ENCODE results near the gene FOXP1. TPM values are rescaled to one million over a fixed set of nuclear protein-coding genes. Genes with fewer than 3 reads are reported as not detected.

FOXP1 gene
- total RNA-seq, 1 experiment from 2014 or later: 75.3 TPM

DNA sequence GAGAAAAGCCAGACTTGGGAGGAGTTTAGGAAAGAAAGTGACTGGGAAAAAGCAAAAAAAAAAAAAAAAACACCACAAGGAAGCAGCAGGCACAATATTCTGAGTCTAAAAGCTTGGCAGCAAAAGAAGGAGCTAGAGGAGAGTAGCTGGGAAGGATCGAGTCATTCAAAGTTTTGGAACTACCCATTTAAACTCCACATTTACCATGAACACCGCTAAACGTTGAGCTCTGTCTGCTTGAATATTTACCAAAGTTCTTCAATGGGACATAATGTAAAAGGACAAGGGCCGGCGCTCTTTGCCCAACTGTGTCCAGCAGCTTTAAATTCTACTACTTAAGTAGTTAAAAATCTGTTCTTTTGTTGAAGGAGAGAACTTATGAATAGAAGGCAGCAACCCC lies 481.9 kb downstream of the FOXP1 start:
- Histone ChIP-seq H2BK5ac (ENCODE audit: insufficient read length, low read length) (no peak overlapping the region), H3K23ac (ENCODE audit: insufficient read length, low read depth, low read length) (no peak overlapping the region), H2BK15ac (ENCODE audit: low read depth, low read length) (no peak overlapping the region), H3T11ph (ENCODE audit: low read length) (no peak overlapping the region), H2AK5ac (ENCODE audit: insufficient read length, low read length) (no peak overlapping the region), H4K91ac (ENCODE audit: insufficient read length, low read depth, low read length) (no peak overlapping the region), H2BK12ac (ENCODE audit: insufficient read length, low read depth, low read length) (no peak overlapping the region), H3K27ac (ENCODE audit: insufficient read length, low read depth, low read length) (no peak overlapping the region), H2BK120ac (ENCODE audit: low read depth, low read length, poor library complexity, severe bottlenecking) (no peak overlapping the region), H3K18ac (ENCODE audit: insufficient read length, low read depth, low read length) (no peak overlapping the region), H2AFZ (ENCODE audit: low read length) (no peak overlapping the region), H4K5ac (ENCODE audit: insufficient read length, low read depth, low read length) (no peak overlapping the region), H3K4ac (ENCODE audit: low read depth, low read length) (no peak overlapping the region), H3K23me2 (ENCODE audit: insufficient read length, low read depth, low read length, poor library complexity, severe bottlenecking) (no peaks in the 10 kb centered on the region), H3K27me3 (ENCODE audit: insufficient read depth, low read length) (no peaks in the 10 kb centered on the region), H3K9me3 (ENCODE audit: control insufficient read depth, low read depth, low read length) (no peaks in the 10 kb centered on the region), H3K79me2 (ENCODE audit: insufficient read depth, low read length) (no peaks in the 10 kb centered on the region; the same call in 1 of the 2 replicates), H4K20me1 (ENCODE audit: control insufficient read depth, insufficient read depth, insufficient read length) (no peaks in the 10 kb centered on the region), H3K4me1 (ENCODE audit: insufficient read depth, low read length) (no peaks in the 10 kb centered on the region), H3K9ac (ENCODE audit: extremely low read depth, insufficient read length, low read length) (no peak overlapping the region), H3K56ac (ENCODE audit: insufficient read length, low read depth, low read length) (no peak overlapping the region), H2BK20ac (ENCODE audit: low read depth, low read length, poor library complexity, severe bottlenecking) (no peak overlapping the region), H3K14ac (ENCODE audit: insufficient read depth, low read length) (no peak overlapping the region), H4K8ac (replicated peaks; ENCODE audit: insufficient read length, low read depth, low read length) (no peak overlapping the region), H3K79me1 (ENCODE audit: insufficient read depth, low read depth, low read length, poor library complexity, severe bottlenecking) (no peaks in the 10 kb centered on the region), H3K4me2 (ENCODE audit: insufficient read depth, insufficient read length, low read length) (no peak overlapping the region)
- WGBS (ENCODE audit: extremely low coverage, insufficient read length, low lambda C conversion rate): no CpG with 5 or more reads among the region's 5 CpGs
- H3K4me3 Mint-ChIP-seq: no peak overlapping the region
- H3K27ac Mint-ChIP-seq: peak overlapping the region in 2 of 3 experiments; percentile 1 to 2; a peak in 1 of 7 replicates
- peaks cover 14 to 17% of the 10 kb centered on the region in 2 experiments for H3K4me1 Mint-ChIP-seq
- H3K27me3 Mint-ChIP-seq (ENCODE audit: low read depth): no peaks in the 10 kb centered on the region
- H3K9me3 Mint-ChIP-seq: no peaks in the 10 kb centered on the region
- H3K36me3 Mint-ChIP-seq (ENCODE audit: insufficient read depth in 1 of 3, low read depth in 3 of 3): no peaks in the 10 kb centered on the region
- TF ChIP-seq, protein P1, sequence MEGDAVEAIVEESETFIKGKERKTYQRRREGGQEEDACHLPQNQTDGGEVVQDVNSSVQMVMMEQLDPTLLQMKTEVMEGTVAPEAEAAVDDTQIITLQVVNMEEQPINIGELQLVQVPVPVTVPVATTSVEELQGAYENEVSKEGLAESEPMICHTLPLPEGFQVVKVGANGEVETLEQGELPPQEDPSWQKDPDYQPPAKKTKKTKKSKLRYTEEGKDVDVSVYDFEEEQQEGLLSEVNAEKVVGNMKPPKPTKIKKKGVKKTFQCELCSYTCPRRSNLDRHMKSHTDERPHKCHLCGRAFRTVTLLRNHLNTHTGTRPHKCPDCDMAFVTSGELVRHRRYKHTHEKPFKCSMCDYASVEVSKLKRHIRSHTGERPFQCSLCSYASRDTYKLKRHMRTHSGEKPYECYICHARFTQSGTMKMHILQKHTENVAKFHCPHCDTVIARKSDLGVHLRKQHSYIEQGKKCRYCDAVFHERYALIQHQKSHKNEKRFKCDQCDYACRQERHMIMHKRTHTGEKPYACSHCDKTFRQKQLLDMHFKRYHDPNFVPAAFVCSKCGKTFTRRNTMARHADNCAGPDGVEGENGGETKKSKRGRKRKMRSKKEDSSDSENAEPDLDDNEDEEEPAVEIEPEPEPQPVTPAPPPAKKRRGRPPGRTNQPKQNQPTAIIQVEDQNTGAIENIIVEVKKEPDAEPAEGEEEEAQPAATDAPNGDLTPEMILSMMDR (conservative IDR thresholded peaks at IDR 0.05): no peak
- DNase-seq: no peak

All from H9 (cell line).